SJSA1 (cell line): ENCODE measurements around the gene UNC119B. TPM values are rescaled to one million over a fixed set of nuclear protein-coding genes. Genes with fewer than 3 reads are reported as not detected.
"Not testable (repeated sequence)": the region's sequence is repeated elsewhere in the genome, so short reads cannot be mapped to it uniquely, and the experiment has no call there.

ENCODE experiments used
- DNase-seq, 2 experiments: peaks; one replicate each; pipeline ENCODE4 v3.0.0-alpha.2; 2015 to 2020; ENCODE audit warnings: low spot score in 2 of 2, low read depth in 1 of 2
- H3K27ac ChIP-seq: fragments of 250-450 bp; sonication (Bioruptor Pico); 2 replicates; pipeline ENCODE4 v1.5.1; 2020; ENCODE audit warnings: mild to moderate bottlenecking, moderate library complexity
- H3K27me3 ChIP-seq: fragments of 250-450 bp; sonication (Bioruptor Pico); replicated peaks from 2 replicates; pipeline ENCODE4 v1.5.1; 2020; ENCODE audit warnings: mild to moderate bottlenecking, moderate library complexity
- H3K36me3 ChIP-seq: fragments of 250-450 bp; sonication (Bioruptor Pico); 2 replicates; pipeline ENCODE4 v1.5.1; 2020; ENCODE audit warnings: mild to moderate bottlenecking
- H3K4me1 ChIP-seq: fragments of 250-450 bp; sonication (Bioruptor Pico); replicated peaks from 2 replicates; pipeline ENCODE4 v1.6.1; 2021; ENCODE audit warnings: mild to moderate bottlenecking
- H3K4me3 ChIP-seq: fragments of 250-450 bp; sonication (Bioruptor Pico); 2 replicates; pipeline ENCODE4 v1.5.1; 2020; ENCODE audit warnings: mild to moderate bottlenecking
- H3K9me3 ChIP-seq: fragments of 250-450 bp; sonication (Bioruptor Pico); replicated peaks from 2 replicates; pipeline ENCODE4 v1.5.1; 2020; ENCODE audit warnings: mild to moderate bottlenecking
- total RNA-seq: library from RNA; depleted of rRNA; stranded (reverse); fragments of >200 nt; shearing (Covaris generic); gene quantifications from 2 replicates; pipeline ENCODE4 v1.2.3, GENCODE V29; 2014

Gene UNC119B
- total RNA-seq, 1 experiment from 2014 or later, result 6.9 TPM

DNA sequence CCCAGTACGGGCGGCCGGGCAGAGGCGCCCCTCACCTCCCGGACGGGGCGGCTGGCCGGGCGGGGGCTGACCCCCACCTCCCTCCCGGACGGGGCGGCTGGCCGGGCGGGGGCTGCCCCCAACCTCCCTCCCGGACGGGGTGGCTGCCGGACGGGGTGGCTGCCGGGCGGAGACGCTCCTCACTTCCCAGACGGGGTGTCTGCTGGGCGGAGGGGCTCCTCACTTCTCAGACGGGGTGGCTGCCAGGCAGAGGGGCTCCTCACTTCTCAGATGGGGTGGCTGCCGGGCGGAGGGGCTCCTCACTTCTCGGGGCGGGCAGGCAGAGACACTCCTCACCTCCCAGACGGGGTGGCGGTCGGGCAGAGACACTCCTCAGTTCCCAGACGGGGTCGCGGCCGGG, 21.9 kb downstream of the UNC119B start:
- not testable (repeated sequence) for H3K4me3 ChIP-seq, H3K36me3 ChIP-seq, H3K27me3 ChIP-seq, DNase-seq, H3K4me1 ChIP-seq, H3K27ac ChIP-seq, H3K9me3 ChIP-seq

DNA sequence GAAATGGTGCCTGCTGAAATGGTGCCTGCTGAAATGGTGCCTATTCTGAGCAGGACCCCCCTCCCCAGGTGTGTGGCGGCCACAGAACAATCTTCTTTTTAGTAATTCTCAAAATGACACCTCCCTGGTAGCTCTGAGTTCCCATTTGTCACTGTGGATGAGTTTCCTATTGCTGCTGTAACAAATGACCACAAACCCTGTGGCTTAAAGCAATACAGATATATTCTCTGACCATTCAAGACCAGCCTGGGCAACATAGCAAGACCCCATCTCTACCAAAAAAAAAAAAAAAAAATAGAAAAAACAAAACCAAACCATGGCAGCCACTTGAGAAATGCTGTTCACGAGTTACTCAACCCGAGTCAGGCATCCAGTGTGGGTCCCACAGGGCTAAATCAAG, 23.3 kb downstream of the UNC119B start:
- H3K9me3 ChIP-seq, result no peaks in the 10 kb centered on the region
- H3K27ac ChIP-seq, result no peak overlapping the region
- H3K4me1 ChIP-seq, result no peaks in the 10 kb centered on the region
- no peak for DNase-seq
- H3K27me3 ChIP-seq, result no peaks in the 10 kb centered on the region
- no peaks in the 10 kb centered on the region for H3K36me3 ChIP-seq
- H3K4me3 ChIP-seq, result no peak overlapping the region

DNA sequence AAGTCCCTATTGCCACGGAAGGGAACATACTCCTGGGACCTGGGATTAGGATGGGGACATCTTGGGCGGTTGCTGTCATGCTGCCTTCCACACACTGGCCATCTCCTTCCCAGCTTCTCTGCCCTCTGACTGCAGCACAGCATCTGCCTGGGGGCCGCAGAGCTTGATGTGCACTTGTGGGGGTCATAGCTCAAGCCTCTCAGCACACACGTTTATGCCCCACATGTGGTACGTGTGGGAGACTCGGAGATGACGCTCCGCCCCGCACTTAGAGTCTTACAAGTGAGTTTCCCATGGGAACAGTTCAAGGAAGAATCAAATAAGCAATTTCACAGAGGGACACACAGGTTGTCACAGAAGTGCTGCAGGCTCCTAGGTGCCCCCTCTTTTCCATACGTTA, 24.0 kb downstream of the UNC119B start:
- Histone ChIP-seq H3K4me1 (no peaks in the 10 kb centered on the region), H3K9me3 (no peaks in the 10 kb centered on the region)

DNA sequence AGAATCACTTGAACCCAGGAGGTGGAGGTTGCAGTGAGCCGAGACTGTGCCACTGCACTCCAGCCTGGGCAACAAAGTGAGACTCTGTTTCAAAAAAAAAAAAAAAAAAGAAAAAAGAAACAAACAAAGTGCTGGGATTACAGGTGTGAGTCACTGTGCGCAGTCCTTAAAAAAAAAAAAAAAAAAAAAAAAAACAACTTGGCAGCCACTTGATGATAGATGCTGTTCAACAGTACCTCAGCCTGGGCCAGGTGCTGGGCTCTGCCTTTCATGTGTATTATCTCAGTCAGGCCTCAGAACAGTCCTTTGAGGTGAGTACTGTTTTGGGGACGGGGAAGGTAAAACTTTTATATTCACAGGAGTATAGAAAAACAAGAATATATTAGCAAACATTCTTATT, 24.9 kb downstream of the UNC119B start:
- Histone ChIP-seq H3K4me1 (no peaks in the 10 kb centered on the region), H3K27me3 (no peaks in the 10 kb centered on the region), H3K9me3 (no peaks in the 10 kb centered on the region), H3K27ac (no peak overlapping the region), H3K4me3 (no peak overlapping the region), H3K36me3 (no peaks in the 10 kb centered on the region)
- DNase-seq, result no peak

More for the DNA sequence above, 24.0 kb downstream of the UNC119B start:
- DNase-seq, result no peak
- no peak overlapping the region for H3K27ac ChIP-seq
- no peaks in the 10 kb centered on the region for H3K36me3 ChIP-seq
- no peaks in the 10 kb centered on the region for H3K27me3 ChIP-seq
- no peak overlapping the region for H3K4me3 ChIP-seq

DNA sequence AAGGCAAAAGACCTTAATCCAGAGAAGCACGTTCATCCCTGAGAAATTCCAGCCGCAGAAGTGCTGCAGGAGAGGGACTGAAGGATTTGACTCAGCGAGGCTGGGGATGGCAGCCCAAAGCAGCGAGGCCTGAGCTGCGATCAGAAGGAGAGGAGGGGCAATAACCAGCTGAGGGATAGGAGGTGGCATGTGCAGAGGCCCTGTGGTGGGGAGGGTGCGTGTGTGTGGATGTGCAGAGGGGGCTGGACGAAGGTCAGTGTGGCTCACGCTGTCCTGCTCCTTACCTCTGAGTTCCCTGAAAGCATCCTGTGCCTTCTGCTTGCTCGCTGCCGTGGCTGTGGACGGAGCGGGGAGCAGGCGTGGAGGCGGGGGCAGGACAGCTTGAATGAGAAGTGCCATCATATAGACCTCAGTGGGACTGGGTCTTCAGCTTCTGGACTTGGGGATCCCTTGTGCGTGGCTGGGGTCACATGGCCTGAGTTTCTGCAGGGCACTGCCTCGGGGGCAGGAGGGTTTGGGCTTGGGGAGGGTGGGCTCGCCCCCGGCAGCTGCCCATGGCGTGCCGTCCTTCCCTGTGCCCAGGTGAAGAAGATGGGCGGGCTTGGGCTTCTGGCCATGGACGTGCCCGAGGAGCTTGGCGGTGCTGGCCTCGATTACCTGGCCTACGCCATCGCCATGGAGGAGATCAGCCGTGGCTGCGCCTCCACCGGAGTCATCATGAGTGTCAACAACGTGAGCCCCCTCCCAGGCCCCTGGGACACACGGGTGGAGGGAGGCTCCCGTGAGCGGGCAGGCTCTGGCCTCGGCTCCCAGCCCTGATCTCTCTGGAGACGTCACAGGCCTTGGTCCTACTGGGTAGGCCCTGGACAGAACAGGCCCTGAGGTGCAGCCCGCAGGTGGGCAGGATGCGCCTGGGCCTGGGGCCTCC, 26.4 kb downstream of the UNC119B start:
- Histone ChIP-seq H3K27me3 (no peaks in the 10 kb centered on the region), H3K9me3 (no peaks in the 10 kb centered on the region), H3K36me3 (no peaks in the 10 kb centered on the region), H3K27ac (no peak overlapping the region), H3K4me1 (no peaks in the 10 kb centered on the region), H3K4me3 (no peak overlapping the region)
- DNase-seq, result no peak

DNA sequence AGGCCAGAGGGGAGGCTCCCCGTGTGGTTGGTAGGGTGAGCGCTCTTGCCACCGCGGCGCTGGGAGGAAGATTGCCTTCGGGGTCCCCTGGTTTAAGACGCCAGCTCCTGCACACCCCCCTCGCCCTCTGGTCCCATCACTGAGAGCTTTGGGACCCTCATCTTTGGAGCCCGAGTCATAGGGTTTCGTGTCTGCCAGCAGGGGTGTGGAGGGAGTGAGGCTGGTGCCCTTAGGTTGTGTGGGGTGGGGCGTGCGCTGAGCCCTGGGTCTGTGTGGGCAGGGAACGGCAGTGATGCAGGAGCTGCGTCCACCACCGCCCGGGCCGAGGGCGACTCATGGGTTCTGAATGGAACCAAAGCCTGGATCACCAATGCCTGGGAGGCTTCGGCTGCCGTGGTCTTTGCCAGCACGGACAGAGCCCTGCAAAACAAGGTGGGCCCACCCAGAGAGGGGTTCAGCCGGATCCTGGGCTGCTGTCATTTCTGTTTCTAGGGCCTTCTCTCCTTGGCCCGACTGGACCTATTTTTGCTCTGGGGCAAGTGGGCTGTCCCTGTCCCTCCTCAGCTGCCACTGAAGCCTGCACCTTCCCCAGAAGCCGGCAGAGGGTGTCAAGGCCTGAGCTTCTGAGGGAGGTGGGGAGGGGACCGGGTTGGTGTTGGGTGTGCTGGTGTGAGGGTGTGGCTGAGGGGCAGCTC, 27.4 kb downstream of the UNC119B start:
- Histone ChIP-seq H3K36me3 (no peaks in the 10 kb centered on the region), H3K4me3 (no peak overlapping the region), H3K4me1 (no peaks in the 10 kb centered on the region), H3K27me3 (no peaks in the 10 kb centered on the region), H3K9me3 (no peaks in the 10 kb centered on the region), H3K27ac (no peak overlapping the region)
- no peak for DNase-seq

DNA sequence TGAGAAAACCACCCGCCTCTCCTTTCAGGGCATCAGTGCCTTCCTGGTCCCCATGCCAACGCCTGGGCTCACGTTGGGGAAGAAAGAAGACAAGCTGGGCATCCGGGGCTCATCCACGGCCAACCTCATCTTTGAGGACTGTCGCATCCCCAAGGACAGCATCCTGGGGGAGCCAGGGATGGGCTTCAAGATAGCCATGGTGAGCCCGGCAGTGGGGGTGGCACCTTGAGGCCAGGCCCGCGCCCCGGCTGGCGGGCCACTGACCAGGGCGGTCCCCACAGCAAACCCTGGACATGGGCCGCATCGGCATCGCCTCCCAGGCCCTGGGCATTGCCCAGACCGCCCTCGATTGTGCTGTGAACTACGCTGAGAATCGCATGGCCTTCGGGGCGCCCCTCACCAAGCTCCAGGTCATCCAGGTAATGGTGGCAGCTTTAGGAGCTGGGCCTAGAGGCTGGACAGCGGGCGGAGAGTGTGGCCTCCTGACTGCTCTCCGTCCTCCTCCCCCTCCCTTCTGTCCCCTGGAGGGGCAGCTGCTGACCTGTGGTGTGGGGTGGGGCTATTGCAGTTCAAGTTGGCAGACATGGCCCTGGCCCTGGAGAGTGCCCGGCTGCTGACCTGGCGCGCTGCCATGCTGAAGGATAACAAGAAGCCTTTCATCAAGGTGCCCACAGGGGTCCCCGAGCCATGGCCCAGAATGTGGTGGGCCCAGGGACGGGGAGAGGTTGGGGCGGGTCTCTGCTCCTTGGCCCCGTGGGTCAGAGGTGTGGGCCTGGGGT, 28.2 kb downstream of the UNC119B start:
- Histone ChIP-seq H3K4me1 (no peaks in the 10 kb centered on the region), H3K4me3 (no peak overlapping the region), H3K36me3 (no peaks in the 10 kb centered on the region), H3K27ac (no peak overlapping the region), H3K27me3 (no peaks in the 10 kb centered on the region), H3K9me3 (no peaks in the 10 kb centered on the region)
- no peak for DNase-seq

DNA sequence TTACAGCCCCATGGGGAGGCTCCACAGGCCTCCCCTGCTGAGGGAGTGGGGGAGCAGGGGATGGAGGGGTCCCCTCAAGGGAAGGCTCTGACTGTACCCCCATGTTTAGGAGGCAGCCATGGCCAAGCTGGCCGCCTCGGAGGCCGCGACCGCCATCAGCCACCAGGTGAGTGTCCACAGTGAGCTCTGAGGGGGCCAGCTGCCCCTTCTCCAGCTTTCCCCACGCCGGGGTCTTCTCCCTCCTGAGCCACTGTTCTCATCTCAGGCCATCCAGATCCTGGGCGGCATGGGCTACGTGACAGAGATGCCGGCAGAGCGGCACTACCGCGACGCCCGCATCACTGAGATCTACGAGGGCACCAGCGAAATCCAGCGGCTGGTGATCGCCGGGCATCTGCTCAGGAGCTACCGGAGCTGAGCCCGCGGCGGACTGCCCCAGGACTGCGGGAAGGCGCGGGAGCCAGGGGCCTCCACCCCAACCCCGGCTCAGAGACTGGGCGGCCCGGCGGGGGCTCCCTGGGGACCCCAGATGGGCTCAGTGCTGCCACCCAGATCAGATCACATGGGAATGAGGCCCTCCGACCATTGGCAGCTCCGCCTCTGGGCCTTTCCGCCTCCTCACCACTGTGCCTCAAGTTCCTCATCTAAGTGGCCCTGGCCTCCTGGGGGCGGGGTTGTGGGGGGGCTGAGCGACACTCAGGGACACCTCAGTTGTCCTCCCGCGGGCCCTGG, 28.9 kb downstream of the UNC119B start:
- H3K27me3 ChIP-seq, result no peaks in the 10 kb centered on the region
- H3K4me3 ChIP-seq, result no peak overlapping the region
- no peaks in the 10 kb centered on the region for H3K36me3 ChIP-seq
- no peaks in the 10 kb centered on the region for H3K9me3 ChIP-seq
- no peak overlapping the region for H3K27ac ChIP-seq
- no peak for DNase-seq
- H3K4me1 ChIP-seq, result no peaks in the 10 kb centered on the region

DNA sequence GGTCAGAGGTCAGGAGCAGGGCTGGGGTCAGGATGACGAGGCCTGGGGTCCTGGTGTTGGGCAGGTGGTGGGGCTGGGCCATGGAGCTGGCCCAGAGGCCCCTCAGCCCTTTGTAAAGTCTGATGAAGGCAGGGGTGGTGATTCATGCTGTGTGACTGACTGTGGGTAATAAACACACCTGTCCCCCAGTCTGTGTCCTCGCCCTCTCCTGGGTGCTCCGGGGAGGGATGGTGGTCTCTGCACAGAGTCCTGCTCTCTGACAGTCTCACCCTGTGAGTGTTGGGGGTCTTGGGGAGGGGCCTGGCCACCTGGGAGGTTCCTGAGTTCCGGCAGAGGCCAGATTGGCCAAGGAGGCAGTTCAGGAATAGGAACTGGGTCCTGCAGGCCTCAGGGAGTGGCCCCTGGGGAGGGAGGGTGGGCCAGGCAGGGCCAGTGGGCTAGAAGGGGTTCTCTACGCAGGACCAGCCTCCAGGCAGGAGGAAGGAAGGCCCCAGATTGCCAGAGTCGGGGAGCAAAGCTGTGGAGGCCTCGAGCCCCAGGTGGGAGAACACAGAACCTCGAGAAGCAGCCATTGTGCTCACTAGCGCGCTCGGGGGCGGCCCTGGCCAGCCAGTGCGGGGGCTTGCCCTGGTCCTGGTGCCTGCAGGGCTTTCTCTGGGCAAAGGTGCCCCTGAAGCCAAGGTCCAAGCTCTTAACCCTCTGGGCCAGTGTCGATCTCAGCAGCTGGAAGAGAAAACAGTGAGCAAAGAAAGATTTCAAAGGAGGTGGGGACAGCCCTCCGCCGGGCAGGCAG, 29.8 kb downstream of the UNC119B start:
- Histone ChIP-seq H3K9me3 (no peaks in the 10 kb centered on the region), H3K36me3 (no peaks in the 10 kb centered on the region), H3K4me1 (no peaks in the 10 kb centered on the region), H3K27ac (no peak overlapping the region), H3K27me3 (no peaks in the 10 kb centered on the region), H3K4me3 (no peak overlapping the region)
- no peak for DNase-seq

DNA sequence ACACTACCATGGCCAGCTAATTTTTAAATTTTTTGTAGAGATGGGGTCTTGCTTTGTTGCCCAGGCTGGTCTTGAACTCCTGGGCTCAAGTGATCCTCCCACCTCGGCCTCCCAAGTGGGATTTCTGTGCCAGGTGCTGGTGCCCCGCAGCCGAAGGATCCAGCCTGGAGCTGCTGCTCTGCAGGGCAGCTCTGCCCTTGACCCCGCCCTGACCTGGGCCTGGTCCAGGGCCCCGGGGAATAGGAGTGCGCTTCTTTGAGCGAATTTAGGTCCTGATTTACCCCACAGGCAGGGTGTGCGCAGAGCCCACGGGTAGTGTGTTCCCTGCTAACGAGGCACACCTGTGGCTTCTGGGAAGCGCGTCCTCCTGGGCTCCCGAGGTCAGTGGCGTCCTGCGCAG, 30.6 kb downstream of the UNC119B start:
- Histone ChIP-seq H3K36me3 (no peaks in the 10 kb centered on the region), H3K27ac (no peak overlapping the region), H3K4me1 (no peaks in the 10 kb centered on the region), H3K9me3 (no peaks in the 10 kb centered on the region), H3K27me3 (no peaks in the 10 kb centered on the region), H3K4me3 (no peak overlapping the region)
- DNase-seq, result no peak

DNA sequence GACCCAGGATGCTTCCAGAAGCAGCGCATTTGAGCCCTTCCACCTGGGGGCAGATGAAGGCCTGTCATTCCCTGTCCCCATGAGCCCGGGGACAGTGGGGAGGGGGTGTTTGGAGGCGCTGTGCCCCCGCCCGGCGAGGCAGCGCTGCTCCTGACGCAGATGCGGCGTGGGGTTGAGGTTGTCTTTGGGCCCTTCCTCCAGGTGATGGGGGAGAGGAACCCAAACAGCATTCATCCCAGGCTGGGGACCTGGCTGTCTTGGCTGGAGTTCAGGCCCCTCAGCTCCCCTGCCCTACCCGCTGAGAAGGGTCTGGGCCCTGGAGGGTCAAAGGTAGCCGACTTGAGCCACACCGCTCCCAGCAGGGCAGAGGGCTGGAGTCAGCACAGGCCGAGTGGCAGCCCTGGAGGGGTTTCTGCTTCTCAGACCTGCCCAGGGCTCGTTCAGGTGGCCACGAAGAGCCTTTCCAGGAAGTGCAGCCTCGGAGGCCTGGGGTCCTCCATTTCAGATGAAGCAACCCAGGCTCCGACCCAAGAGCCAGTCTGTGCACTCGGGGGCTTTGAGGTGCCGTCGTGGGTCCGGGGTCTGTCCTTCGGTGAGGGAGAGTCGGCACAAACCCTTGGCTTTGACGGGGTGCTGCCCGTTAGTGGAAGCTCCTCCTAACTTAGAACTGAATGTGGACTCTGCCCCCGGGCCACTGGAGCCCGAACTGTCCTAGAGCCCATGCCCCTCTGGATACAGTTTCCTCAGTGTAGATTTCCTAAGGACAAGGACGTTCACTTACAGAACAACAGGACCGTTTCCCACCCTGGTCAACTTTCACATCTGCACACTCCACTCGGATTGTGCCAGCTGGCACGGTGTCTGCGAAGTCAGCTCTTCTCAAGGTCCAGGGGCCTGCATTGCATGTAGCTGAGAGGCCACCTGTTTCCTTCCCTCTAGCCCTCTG, 31.5 kb downstream of the UNC119B start:
- Histone ChIP-seq H3K4me1 (no peaks in the 10 kb centered on the region), H3K27me3 (no peaks in the 10 kb centered on the region), H3K4me3 (no peak overlapping the region), H3K36me3 (no peaks in the 10 kb centered on the region), H3K9me3 (no peaks in the 10 kb centered on the region), H3K27ac (no peak overlapping the region)
- no peak for DNase-seq

DNA sequence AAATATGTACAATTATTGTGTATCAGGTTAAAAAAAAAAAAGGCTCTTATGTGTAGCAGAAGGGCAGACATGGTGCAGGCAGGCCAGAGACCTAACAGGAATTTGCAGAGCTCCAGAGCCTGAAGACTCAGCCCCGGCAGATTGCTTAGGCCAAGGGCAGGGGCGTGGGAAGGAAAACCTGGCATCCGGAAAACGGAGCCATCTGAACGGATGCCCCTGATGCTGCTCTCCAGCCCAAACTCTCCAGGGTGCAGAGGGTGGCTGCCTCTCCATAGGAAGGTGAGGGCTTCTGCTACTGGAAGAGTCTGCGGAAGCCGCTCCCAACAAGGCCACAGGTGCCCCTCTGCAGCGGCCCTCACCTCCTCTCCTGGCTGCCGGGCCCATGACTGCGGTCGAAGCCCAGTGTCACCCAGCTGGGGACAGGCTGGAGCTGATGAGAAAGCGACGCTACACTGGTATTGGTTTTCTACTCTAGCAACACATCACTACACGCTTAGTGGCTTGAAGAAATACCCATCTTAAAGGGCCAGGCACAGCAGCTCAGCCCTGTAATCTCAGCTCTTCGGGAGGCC, 34.8 kb downstream of the UNC119B start:
- Histone ChIP-seq H3K9me3 (no peaks in the 10 kb centered on the region), H3K4me3 (no peak overlapping the region), H3K4me1 (no peaks in the 10 kb centered on the region), H3K27me3 (no peaks in the 10 kb centered on the region), H3K27ac (no peak overlapping the region), H3K36me3 (no peaks in the 10 kb centered on the region)
- no peak for DNase-seq
